Measurements from ENCODE around the gene FAM171A2.

Gene FAM171A2

DNA sequence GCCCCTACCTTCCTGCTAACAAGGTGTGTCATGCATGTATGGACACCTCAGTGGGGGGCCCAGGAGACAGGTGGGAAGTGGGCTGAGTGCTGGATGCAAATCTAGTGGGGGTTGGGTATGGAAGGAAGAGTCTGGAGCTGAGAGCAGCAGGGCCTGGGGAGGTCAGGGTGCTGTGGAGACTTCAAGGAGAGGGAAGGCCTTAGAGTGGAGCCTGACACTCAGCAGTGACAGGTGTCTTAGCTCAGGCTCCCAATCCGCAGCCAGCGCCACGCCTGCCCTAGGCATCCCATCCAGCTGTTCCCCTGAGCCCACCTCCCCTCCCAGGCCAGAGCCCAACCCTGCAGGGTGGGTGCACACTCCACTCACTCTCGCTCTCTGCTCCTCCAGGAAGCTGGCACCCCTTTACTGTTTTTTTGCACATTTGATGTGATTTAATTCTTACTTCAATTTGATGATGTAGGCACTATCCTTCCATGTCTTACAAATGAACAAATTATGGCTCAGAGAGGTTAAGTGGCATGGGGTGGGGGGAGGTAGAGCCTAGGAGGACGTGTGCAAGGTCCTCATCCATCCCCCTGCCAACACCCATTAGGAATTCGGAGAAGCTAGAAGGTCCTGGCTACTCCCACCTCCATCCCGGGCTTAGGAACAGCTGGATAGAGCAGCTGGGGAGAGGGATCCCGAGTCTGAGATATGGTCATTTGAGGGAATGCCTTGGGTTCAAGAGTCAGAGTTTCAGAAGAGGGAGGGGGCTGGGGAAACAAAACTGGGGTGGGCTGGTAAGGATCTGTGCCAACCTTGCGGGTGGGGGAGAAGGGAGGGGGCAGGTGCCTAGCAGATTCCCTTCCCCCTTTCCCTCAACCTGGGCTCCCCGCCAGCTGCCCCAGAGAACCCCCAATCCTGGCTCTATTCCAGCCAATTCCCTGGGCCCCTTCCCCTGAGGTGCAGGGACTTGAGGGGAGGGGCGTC, 2.1 kb downstream of the FAM171A2 start:
- DNase-seq (ENCODE audit: low spot score): no peak
- TF ChIP-seq, protein P1, sequence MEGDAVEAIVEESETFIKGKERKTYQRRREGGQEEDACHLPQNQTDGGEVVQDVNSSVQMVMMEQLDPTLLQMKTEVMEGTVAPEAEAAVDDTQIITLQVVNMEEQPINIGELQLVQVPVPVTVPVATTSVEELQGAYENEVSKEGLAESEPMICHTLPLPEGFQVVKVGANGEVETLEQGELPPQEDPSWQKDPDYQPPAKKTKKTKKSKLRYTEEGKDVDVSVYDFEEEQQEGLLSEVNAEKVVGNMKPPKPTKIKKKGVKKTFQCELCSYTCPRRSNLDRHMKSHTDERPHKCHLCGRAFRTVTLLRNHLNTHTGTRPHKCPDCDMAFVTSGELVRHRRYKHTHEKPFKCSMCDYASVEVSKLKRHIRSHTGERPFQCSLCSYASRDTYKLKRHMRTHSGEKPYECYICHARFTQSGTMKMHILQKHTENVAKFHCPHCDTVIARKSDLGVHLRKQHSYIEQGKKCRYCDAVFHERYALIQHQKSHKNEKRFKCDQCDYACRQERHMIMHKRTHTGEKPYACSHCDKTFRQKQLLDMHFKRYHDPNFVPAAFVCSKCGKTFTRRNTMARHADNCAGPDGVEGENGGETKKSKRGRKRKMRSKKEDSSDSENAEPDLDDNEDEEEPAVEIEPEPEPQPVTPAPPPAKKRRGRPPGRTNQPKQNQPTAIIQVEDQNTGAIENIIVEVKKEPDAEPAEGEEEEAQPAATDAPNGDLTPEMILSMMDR (IDR thresholded peaks at IDR 0.05; ENCODE audit: borderline replicate concordance, control extremely low read depth, extremely low read depth, insufficient read depth, missing control alignments): no peak
- in situ Hi-C loops (cut with MboI; ENCODE audit: low sequenced_read_pairs, unreplicated experiment): no loop called here

DNA sequence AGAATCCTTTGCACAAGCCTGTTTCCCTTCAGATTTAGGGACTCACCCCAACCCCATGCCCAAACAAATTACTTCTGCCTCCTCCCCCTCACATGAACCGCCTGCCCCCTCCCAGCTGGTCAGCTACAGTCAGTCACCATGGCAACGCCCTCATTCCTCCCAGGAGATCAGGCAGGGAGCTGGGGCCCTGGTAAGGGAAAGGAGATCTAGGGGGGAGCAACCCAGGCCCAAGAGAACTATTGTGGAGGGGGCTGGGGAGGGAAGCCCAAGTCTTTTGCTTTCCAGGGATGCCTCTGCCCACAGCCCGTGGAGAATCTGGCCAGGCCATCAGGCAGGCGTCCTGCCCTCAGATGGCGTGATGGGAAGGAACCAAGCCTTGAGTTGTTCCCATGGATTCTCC, 2.8 kb downstream of the FAM171A2 start:
- TF ChIP-seq, protein P1 (IDR thresholded peaks at IDR 0.05; ENCODE audit: borderline replicate concordance, control extremely low read depth, extremely low read depth, insufficient read depth, missing control alignments): no peak
- in situ Hi-C loops (cut with MboI; ENCODE audit: low sequenced_read_pairs, unreplicated experiment): no loop called here
- no peak for DNase-seq (ENCODE audit: low spot score)

DNA sequence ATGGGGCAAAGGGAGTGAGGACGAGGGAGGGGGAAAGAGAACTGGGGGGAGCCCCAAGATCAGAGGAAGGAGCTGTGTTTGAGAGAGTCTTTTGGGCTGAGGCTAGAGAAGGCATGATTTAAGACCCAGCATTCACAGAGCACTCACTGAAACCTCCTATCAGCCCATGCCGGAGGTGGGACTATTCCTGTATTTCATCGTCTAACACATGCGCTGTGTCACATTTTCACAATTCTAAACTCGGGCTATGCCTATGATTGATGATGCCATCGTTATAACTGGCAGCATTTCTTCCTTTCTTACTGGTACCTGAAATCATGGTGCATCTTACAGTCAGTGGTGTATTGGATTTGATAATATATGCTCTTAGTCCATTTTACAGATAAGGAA, 3.5 kb downstream of the FAM171A2 start:
- TF ChIP-seq, protein P1 (IDR thresholded peaks at IDR 0.05; ENCODE audit: borderline replicate concordance, control extremely low read depth, extremely low read depth, insufficient read depth, missing control alignments): no peak
- DNase-seq (ENCODE audit: low spot score): no peak
- in situ Hi-C loops (cut with MboI; ENCODE audit: low sequenced_read_pairs, unreplicated experiment): no loop called here

DNA sequence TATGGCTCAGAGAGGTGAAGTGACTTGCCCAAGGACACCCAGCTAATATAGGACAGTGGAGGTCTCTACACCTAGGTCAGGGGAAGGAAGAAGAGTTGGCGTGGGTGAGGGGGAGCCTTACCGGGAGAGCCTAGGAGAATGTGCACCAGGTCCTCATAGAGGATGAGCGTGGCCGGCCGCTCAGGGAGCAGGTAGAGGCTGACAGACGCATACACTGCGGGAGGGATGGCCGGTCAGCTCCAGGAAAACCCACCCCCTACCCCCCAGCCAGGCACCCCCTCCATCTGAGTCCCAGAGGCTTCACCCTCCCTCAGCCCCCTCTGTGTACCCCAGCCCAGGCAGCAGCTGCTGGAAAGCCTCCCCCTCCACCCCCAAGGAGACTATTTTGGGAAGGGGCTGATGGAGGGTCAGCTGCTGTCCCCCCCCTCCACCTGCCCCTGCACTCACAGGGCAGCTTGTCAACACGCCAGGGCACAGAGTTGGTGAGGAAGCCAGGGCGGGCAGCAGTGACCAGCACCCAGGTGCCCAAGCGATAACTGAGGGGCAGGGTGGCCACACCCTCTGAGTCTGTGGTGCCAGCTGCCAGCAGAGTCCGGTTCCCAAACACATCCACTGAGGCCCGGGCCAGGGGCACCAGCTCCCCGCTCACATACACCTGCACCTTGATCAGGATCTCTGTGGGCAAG, 4.1 kb downstream of the FAM171A2 start:
- DNase-seq (ENCODE audit: low spot score): no peak
- TF ChIP-seq, protein P1 (IDR thresholded peaks at IDR 0.05; ENCODE audit: borderline replicate concordance, control extremely low read depth, extremely low read depth, insufficient read depth, missing control alignments): no peak
- in situ Hi-C loops (cut with MboI; ENCODE audit: low sequenced_read_pairs, unreplicated experiment): no loop called here

DNA sequence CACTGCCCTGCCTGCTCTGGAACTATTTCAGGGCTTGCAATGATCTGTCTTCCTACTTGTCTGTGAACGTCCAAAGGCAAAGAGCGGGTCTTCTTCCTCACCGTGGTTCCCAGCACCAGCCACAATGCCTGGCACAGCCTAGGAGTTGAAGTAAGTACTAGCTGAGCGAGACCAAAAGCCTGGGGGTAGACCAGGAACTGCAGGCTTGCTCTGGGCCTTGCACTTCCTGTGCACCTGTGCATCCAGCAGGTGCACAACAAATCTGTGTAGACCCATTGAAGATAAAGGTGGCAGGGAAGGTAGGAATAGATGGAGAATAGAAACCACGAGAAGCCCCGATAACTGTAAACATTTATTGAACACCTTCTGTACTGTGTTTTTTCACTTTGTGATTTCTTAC, 4.6 kb downstream of the FAM171A2 start:
- no peak for DNase-seq (ENCODE audit: low spot score)
- in situ Hi-C loops (cut with MboI; ENCODE audit: low sequenced_read_pairs, unreplicated experiment): no loop called here
- TF ChIP-seq, protein P1 (IDR thresholded peaks at IDR 0.05; ENCODE audit: borderline replicate concordance, control extremely low read depth, extremely low read depth, insufficient read depth, missing control alignments): no peak

DNA sequence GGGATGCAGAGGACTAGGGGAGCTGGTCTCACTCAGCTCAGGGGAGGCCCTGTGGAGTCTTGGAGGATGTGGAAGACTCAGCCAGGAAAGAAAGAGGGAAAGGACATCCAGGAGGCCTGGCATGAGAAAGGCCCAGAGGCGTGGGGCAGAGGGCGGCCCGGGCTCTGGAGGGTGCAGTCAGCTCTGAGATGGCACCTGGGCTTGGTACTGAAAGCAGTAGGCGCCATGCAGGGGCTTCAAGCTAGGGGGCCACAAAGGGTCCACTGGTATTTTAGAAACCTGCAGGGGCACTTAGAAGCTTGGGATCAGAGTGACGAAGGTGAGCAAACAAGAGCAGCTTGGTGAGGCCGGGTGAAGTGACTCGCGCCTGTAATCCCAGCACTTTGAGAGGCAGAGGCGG, 5.6 kb downstream of the FAM171A2 start:
- no peak for DNase-seq (ENCODE audit: low spot score)
- in situ Hi-C loops (cut with MboI; ENCODE audit: low sequenced_read_pairs, unreplicated experiment): no loop called here

More for the DNA sequence above, 5.6 kb downstream of the FAM171A2 start:
- TF ChIP-seq, protein P1 (IDR thresholded peaks at IDR 0.05; ENCODE audit: borderline replicate concordance, control extremely low read depth, extremely low read depth, insufficient read depth, missing control alignments): no peak

Data from GM13976 (cell line).